ENCODE data around the gene KAT8. TPM values are rescaled to one million over a fixed set of nuclear protein-coding genes. Genes with fewer than 3 reads are reported as not detected.

The KAT8 gene
- total RNA-seq = 65.2 TPM
- polyA plus RNA-seq (ENCODE audit: insufficient read depth in 1 of 8, insufficient read length in 8 of 8, low replicate concordance in 1 of 8) = 10 to 100 TPM; 45.9 to 55.1 (median 52.7) TPM
- long read RNA-seq, donor 1, partial matches to known transcripts = 0 of 3 reads
- long read RNA-seq, donor 1, other reads (novel, unspliced or antisense) = 0 of 3 reads
- long read RNA-seq, donor 2, partial matches to known transcripts = 0 of 2 reads
- long read RNA-seq, donor 2, other reads (novel, unspliced or antisense) = 0 of 2 reads
- long read RNA-seq, donor 3, transcript KAT8-201 (11 exons, 1,525 nt) = major isoform, 10 of 15 reads
- long read RNA-seq, donor 3, partial matches to known transcripts = 0 of 15 reads
- long read RNA-seq, donor 3, other reads (novel, unspliced or antisense) = 0 of 15 reads
- long read RNA-seq, donor 4, partial matches to known transcripts = 0 of 6 reads
- long read RNA-seq, donor 4, other reads (novel, unspliced or antisense) = 0 of 6 reads
- long read RNA-seq, donor 5, transcript KAT8-201 (11 exons, 1,525 nt) = major isoform, 24 of 46 reads
- long read RNA-seq, donor 5, transcript KAT8-205 (3 exons, 1,051 nt) = minor isoform, 11 of 46 reads
- long read RNA-seq, donor 5, partial matches to known transcripts = 5 of 46 reads
- long read RNA-seq, donor 5, other reads (novel, unspliced or antisense) = 0 of 46 reads
- long read RNA-seq, donor 6, transcript KAT8-205 (3 exons, 1,051 nt) = minor isoform, 5 of 26 reads
- long read RNA-seq, donor 6, transcript KAT8-201 (11 exons, 1,525 nt) = major isoform, 19 of 26 reads
- long read RNA-seq, donor 6, partial matches to known transcripts = 0 of 26 reads
- long read RNA-seq, donor 6, other reads (novel, unspliced or antisense) = 0 of 26 reads
- long read RNA-seq, donor 7, transcript KAT8-205 (3 exons, 1,051 nt) = major isoform, 5 of 10 reads
- long read RNA-seq, donor 7, partial matches to known transcripts = 0 of 10 reads
- long read RNA-seq, donor 7, other reads (novel, unspliced or antisense) = 0 of 10 reads
- long read RNA-seq, donor 8, partial matches to known transcripts = 0 of 7 reads
- long read RNA-seq, donor 8, other reads (novel, unspliced or antisense) = 0 of 7 reads
- long read RNA-seq, donor 9, transcript KAT8-205 (3 exons, 1,051 nt) = minor isoform, 5 of 13 reads
- long read RNA-seq, donor 9, transcript KAT8-201 (11 exons, 1,525 nt) = major isoform, 7 of 13 reads
- long read RNA-seq, donor 9, partial matches to known transcripts = 0 of 13 reads
- long read RNA-seq, donor 9, other reads (novel, unspliced or antisense) = 0 of 13 reads
- long read RNA-seq, donor 10, transcript KAT8-201 (11 exons, 1,525 nt) = major isoform, 7 of 13 reads
- long read RNA-seq, donor 10, partial matches to known transcripts = 0 of 13 reads
- long read RNA-seq, donor 10, other reads (novel, unspliced or antisense) = 0 of 13 reads
- long read RNA-seq, donor 11, transcript KAT8-201 (11 exons, 1,525 nt) = major isoform, 7 of 9 reads
- long read RNA-seq, donor 11, partial matches to known transcripts = 0 of 9 reads
- long read RNA-seq, donor 11, other reads (novel, unspliced or antisense) = 0 of 9 reads

DNA sequence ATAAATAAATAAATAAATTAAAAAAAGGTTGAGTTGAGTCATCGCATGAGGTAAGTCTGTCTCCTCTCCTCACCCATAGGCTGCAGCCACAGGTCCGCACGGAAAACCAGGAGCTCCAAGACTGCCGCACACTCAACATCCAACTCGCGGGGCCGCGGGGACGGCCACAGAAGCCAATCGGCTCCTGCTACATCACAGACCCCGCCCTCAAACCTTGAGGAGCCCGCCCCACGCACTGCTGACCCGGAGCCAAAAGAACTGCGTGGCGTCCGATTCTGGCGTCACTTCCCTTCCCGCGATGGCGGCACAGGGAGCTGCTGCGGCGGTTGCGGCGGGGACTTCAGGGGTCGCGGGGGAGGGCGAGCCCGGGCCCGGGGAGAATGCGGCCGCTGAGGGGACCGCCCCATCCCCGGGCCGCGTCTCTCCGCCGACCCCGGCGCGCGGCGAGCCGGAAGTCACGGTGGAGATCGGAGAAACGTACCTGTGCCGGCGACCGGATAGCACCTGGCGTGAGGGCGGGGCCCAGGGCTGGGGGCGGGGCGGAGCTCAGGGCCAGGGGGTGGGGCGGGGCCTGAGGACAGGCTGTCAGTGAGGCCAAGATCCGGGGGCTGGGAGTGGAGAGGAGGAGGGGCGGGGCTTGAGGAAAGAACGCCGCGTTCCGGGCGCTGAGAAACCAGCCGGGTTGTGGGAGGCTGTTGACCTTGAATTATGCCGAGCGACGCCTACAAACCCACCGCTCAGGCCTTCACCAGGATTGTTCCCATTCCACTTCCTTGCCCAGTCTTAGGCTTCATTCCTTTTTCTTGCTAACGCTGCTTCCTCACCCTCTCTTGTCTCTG is at the start of gene KAT8:
Gene KAT8 (plus strand): TSS at position 281 of the 839 bp plus-strand sequence. CDS start 18 bp downstream, at position 299.
- H3K9me3 ChIP-seq (replicated peaks; ENCODE audit: control insufficient read depth, low read depth, low read length) = no peaks in the 10 kb centered on the region
- H3K36me3 ChIP-seq (ENCODE audit: control insufficient read depth, insufficient read depth, low read length) = peaks cover 42% of the 10 kb centered on the region
- peaks cover 15% of the 10 kb centered on the region for H3K4me1 ChIP-seq (ENCODE audit: control insufficient read depth, insufficient read depth, low read length)

DNA sequence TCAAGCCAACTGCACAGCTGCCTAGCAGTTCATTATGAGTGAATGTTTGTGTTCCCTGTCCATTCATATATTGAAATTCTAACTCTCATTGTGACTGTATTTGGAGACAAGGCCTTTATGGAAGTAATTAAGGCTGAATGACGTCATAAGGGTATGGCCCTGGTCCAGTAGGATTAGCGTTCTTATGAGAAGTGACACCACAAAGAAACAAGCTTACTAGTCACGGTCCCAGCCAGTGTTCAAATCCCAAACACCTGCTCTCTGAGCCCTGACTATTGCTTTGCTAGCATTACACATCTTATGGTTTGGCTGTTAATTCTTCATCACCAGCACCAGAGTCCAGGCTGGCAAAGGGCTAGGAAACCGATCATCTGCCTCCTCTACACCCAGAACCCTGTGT is 45.6 kb upstream of the KAT8 start:
- H3K4me1 ChIP-seq (ENCODE audit: control insufficient read depth, insufficient read depth, low read length) = peaks cover 23% of the 10 kb centered on the region
- H3K27me3 ChIP-seq (ENCODE audit: control insufficient read depth, insufficient read depth, low read length) = no peaks in the 10 kb centered on the region
- DNase-seq = peak; percentile 93
- 21% methylated on average over 2 of the region's 4 CpGs for WGBS (ENCODE audit: insufficient coverage)
- H3K9me3 ChIP-seq (replicated peaks; ENCODE audit: control insufficient read depth, low read depth, low read length) = no peaks in the 10 kb centered on the region
- peak overlapping the region; percentile 97 for H3K27ac ChIP-seq (ENCODE audit: low read length)
- H3K4me3 ChIP-seq (ENCODE audit: low read length) = peak overlapping the region; percentile 63
- peaks cover 9% of the 10 kb centered on the region for H3K36me3 ChIP-seq (ENCODE audit: control insufficient read depth, insufficient read depth, low read length)

More for the DNA sequence above, at the start of gene KAT8:
- peak; percentile 99 for DNase-seq
- Histone ChIP-seq H3K27ac (ENCODE audit: low read length) (peak within 1 kb of the TSS; percentile 97), H3K4me3 (ENCODE audit: low read length) (peak within 1 kb of the TSS; percentile 72), H3K27me3 (ENCODE audit: control insufficient read depth, insufficient read depth, low read length) (no peaks in the 10 kb centered on the region)
- WGBS (ENCODE audit: insufficient coverage) = under 1% methylated on average over 41 of the region's 68 CpGs

DNA sequence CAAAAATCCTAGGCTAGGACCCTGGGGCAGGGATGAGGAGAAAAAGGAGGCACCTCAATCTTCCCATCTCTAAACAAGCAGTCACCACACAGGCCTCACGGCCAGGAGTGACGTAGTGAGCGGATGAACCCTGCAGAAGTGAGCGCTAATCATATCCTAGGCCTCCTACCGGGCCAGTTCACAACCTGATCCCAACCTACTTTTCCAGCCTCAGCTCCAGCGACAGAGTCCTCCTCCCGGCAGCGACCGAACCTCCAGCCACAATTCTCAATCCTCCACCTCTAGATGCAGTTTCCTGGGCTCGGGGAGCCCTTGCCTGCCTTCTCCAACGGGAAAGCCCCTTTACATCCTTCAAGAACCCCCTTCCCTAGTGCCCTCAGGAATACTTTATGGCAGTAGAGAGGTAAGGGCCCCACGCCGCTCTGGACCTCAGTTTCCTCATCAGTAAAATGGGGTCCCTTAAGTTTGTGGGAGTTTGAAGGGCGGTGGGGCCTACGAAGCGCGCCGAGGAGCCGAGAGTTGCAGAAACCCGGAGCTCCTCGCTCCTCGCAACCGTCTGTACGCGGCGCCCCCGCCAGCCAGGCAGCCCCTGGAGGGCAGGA is 44.8 kb upstream of the KAT8 start:
- H3K27ac ChIP-seq (ENCODE audit: low read length) = peak overlapping the region; percentile 97
- peaks cover 23% of the 10 kb centered on the region for H3K4me1 ChIP-seq (ENCODE audit: control insufficient read depth, insufficient read depth, low read length)
- H3K36me3 ChIP-seq (ENCODE audit: control insufficient read depth, insufficient read depth, low read length) = peaks cover 17% of the 10 kb centered on the region
- peak; percentile 58 for DNase-seq
- peak overlapping the region; percentile 63 for H3K4me3 ChIP-seq (ENCODE audit: low read length)
- H3K9me3 ChIP-seq (replicated peaks; ENCODE audit: control insufficient read depth, low read depth, low read length) = no peaks in the 10 kb centered on the region
- WGBS (ENCODE audit: insufficient coverage) = 0% methylated on average over 21 of the region's 27 CpGs
- no peaks in the 10 kb centered on the region for H3K27me3 ChIP-seq (ENCODE audit: control insufficient read depth, insufficient read depth, low read length)

DNA sequence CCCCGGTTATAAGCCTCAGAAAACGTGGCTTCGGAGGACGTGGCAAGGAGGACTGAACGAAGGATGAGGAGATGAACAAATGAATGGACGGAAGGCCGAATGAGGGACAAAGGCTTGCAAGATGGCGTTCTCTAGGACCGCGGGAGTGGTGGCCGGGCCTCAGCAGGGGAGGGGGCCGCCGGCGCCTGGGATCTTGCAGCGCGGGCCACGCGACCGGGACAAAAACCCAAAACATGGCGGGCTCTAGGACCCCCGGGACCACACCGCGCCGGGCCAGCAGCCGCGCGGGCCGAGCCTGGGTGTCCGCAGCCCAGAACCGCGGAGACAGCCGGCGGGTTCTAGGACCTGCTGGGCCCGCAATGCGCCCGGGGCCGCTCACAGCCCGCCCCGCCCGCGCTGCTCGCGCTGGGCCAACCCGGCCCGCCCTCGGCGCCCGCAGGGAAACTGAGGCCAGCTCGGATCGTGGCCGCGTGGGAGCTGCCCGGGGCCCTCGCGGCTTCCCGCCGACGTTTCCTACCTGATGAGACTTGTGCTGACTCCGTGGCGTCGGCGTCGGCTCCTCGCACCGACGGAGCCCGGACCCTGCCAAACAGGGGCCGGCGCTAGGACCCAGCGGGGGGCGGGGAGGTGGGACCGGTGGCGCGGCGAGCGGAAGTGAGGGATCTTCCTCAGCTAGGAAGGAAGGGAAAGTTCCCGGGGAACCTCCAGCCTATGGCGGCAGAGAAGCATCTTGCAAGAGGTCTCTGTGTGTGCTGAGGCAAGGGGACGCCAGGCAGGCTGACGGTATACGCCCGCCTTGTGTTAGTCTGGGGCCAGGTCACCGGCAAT is 44.1 kb upstream of the KAT8 start:
- Histone ChIP-seq H3K4me1 (ENCODE audit: control insufficient read depth, insufficient read depth, low read length) (peaks cover 23% of the 10 kb centered on the region), H3K9me3 (replicated peaks; ENCODE audit: control insufficient read depth, low read depth, low read length) (no peaks in the 10 kb centered on the region), H3K27ac (ENCODE audit: low read length) (peak overlapping the region; percentile 97), H3K36me3 (ENCODE audit: control insufficient read depth, insufficient read depth, low read length) (peaks cover 24% of the 10 kb centered on the region), H3K4me3 (ENCODE audit: low read length) (peak overlapping the region; percentile 63), H3K27me3 (ENCODE audit: control insufficient read depth, insufficient read depth, low read length) (no peaks in the 10 kb centered on the region)
- peak; percentile 98 for DNase-seq
- under 1% methylated on average over 81 of the region's 83 CpGs for WGBS (ENCODE audit: insufficient coverage)

DNA sequence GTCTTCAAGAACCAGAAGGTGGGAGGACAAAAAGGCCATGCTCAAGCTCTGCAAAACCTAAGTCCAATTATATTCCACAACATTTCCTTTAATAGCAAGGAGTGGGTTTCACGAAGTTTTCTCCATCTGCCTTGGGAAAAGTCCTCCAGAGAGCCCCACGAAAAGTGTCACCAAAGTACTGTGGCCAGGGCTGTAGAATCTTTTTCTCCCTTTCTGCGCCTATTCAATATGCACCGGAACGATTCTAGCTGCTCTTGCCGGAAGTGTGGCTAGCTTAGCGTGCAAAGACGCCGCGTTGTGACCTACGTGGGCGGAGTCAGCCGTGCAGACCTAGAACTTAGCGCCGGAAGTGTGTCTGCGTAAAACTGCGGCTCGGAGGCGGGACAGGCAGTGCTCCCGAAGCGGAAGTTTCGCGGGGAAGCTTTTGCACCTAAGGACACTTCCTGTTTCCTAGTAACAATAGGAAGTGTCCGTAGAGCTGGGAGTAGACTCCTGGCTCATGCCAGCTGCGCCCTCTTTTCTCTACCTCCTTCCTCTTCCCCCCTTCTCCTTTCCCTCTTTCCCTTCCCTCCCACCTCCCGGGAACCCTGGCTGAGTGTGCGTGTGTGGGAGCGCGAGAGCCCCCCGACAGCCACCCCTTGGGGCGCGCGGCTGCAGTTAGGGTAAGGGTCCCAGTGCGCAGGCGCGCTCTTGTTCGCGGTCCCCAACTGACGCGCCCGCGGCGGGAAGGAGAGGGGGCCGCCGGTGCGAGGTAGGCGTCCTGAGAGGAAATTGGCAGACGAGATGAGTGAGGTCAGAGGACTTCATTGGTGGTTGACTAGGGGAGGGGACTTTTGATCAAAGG is 43.3 kb upstream of the KAT8 start, which contains the start of the genes ZNF646 and ZNF668:
Gene ZNF646 (plus strand): TSS at position 453 of the 844 bp plus-strand sequence. CDS start 1,903 bp downstream, outside the sequence.
Gene ZNF668 (minus strand): TSS at position 271 of the 844 bp plus-strand sequence. CDS start 9,781 bp downstream, outside the sequence.
- Histone ChIP-seq H3K27ac (ENCODE audit: low read length) (peak within 1 kb of the TSS; percentile 97), H3K36me3 (ENCODE audit: control insufficient read depth, insufficient read depth, low read length) (peaks cover 32% of the 10 kb centered on the region), H3K27me3 (ENCODE audit: control insufficient read depth, insufficient read depth, low read length) (no peaks in the 10 kb centered on the region), H3K9me3 (replicated peaks; ENCODE audit: control insufficient read depth, low read depth, low read length) (no peaks in the 10 kb centered on the region), H3K4me3 (ENCODE audit: low read length) (peak within 1 kb of the TSS; percentile 63), H3K4me1 (ENCODE audit: control insufficient read depth, insufficient read depth, low read length) (peaks cover 23% of the 10 kb centered on the region)
- under 1% methylated on average over 35 of the region's 48 CpGs for WGBS (ENCODE audit: insufficient coverage)
- DNase-seq = peak; percentile 100

DNA sequence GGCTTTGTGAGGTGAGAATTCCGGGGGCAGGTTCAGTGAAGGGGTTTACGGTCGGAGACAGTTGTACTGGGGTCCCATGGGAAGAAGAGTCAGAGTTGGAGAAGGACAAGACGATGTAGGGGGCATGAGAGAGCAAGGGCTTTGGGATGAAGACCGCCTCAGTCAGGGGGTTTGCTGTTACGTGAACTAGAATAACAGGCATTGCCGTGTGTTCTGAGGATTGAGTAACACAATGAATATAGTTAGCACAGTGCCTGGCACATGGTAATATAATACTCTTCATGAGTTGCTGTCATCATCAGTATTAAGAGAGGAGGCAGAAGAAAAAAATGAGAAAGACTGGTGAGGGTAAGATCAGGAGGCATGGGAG is 42.7 kb upstream of the KAT8 start:
- Histone ChIP-seq H3K4me3 (ENCODE audit: low read length) (peak overlapping the region; percentile 63), H3K36me3 (ENCODE audit: control insufficient read depth, insufficient read depth, low read length) (peaks cover 38% of the 10 kb centered on the region), H3K27me3 (ENCODE audit: control insufficient read depth, insufficient read depth, low read length) (no peaks in the 10 kb centered on the region), H3K27ac (ENCODE audit: low read length) (peak overlapping the region; percentile 93), H3K4me1 (ENCODE audit: control insufficient read depth, insufficient read depth, low read length) (peaks cover 23% of the 10 kb centered on the region), H3K9me3 (replicated peaks; ENCODE audit: control insufficient read depth, low read depth, low read length) (no peaks in the 10 kb centered on the region)
- 0% methylated on average over 4 of the region's 7 CpGs for WGBS (ENCODE audit: insufficient coverage)
- DNase-seq = no peak

DNA sequence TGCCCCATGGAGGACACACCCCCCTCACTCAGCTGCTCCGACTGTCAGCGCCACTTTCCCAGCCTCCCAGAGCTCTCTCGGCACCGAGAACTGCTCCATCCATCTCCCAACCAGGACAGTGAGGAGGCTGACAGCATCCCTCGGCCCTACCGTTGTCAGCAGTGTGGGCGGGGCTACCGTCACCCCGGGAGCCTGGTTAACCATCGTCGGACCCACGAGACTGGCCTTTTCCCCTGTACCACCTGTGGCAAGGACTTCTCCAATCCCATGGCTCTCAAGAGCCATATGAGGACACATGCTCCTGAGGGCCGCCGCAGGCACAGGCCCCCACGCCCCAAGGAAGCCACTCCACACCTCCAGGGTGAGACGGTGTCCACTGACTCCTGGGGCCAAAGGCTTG is 41.1 kb upstream of the KAT8 start:
- Histone ChIP-seq H3K27me3 (ENCODE audit: control insufficient read depth, insufficient read depth, low read length) (no peaks in the 10 kb centered on the region), H3K36me3 (ENCODE audit: control insufficient read depth, insufficient read depth, low read length) (peaks cover 54% of the 10 kb centered on the region), H3K4me3 (ENCODE audit: low read length) (no peak overlapping the region), H3K4me1 (ENCODE audit: control insufficient read depth, insufficient read depth, low read length) (peaks cover 19% of the 10 kb centered on the region), H3K9me3 (replicated peaks; ENCODE audit: control insufficient read depth, low read depth, low read length) (no peaks in the 10 kb centered on the region), H3K27ac (ENCODE audit: low read length) (no peak overlapping the region)
- WGBS (ENCODE audit: insufficient coverage) = 69% methylated on average over 14 of the region's 16 CpGs
- peak; percentile 9 for DNase-seq
